HepG2 (cell line): ENCODE data around the gene ADAMTS2. TPM values are rescaled to one million over a fixed set of nuclear protein-coding genes. Genes with fewer than 3 reads are reported as not detected.

Source experiments
- FOXK2 ChIP-seq: fragments of 450-650 bp; IDR thresholded peaks from 2 replicates; pipeline ENCODE4 v1.6.1; 2016
- GABPA ChIP-seq, 2 experiments: IDR thresholded peaks; 2 replicates each; pipeline ENCODE4 v1.6.1; 2011 to 2016; ENCODE audit warnings: low read depth in 2 of 2, low read length in 1 of 2, missing biosample characterization in 1 of 2, missing genetic modification characterization in 1 of 2
- GTF3A ChIP-seq: sonication (generic); formaldehyde crosslinking; conservative IDR thresholded peaks from 2 replicates; pipeline ENCODE4 v1.4.0; 2020; ENCODE audit warnings: mild to moderate bottlenecking, missing genetic modification reagents
- GZF1 ChIP-seq: sonication (generic); formaldehyde crosslinking; IDR thresholded peaks from 2 replicates; pipeline ENCODE4 v1.5.1; 2020; ENCODE audit warnings: mild to moderate bottlenecking, missing genetic modification reagents
- JARID2 ChIP-seq: sonication (generic); formaldehyde crosslinking; IDR thresholded peaks from 2 replicates; pipeline ENCODE4 v1.8.1; 2023; ENCODE audit warnings: missing genetic modification reagents, inconsistent platforms; ENCODE audit not compliant: insufficient replicate concordance
- POGZ ChIP-seq: sonication (generic); formaldehyde crosslinking; IDR thresholded peaks from 2 replicates; pipeline ENCODE4 v1.4.0; 2020; ENCODE audit warnings: mild to moderate bottlenecking, missing genetic modification reagents
- ZNF382 ChIP-seq: sonication (generic); formaldehyde crosslinking; IDR thresholded peaks from 2 replicates; pipeline ENCODE4 v1.5.0; 2020; ENCODE audit warnings: missing genetic modification reagents, mild to moderate bottlenecking, borderline replicate concordance
- ZSCAN30 ChIP-seq: sonication (generic); formaldehyde crosslinking; IDR thresholded peaks from 2 replicates; pipeline ENCODE4 v1.5.0; 2020; ENCODE audit warnings: mild to moderate bottlenecking, missing genetic modification reagents
- polyA plus RNA-seq, 8 experiments: library from polyadenylated mRNA; depleted of rRNA in 3 of 8; stranded (reverse) in 7 of 8; unstranded in 1 of 8; fragments of >200 nt; fragmentation: Illumina TruSeq in 4 of 8; extraction: Trizol in 4 of 8; gene quantifications; 2 replicates each; pipeline versions ENCODE4 v1.2.1 to v1.2.3, GENCODE V29; 2011 to 2016; ENCODE audit warnings: low read depth in 4 of 8, missing spikeins in 1 of 8, mixed read lengths in 1 of 8; ENCODE audit not compliant: insufficient read depth in 1 of 8
- total RNA-seq, 5 experiments: library from RNA; depleted of rRNA; stranded (reverse); fragments of >200 nt; fragmentation: Illumina TruSeq; extraction: Trizol; gene quantifications; 2 replicates each; pipeline ENCODE4 v1.2.3, GENCODE V29; 2016; ENCODE audit warnings: low read depth in 1 of 5
- TF ChIP-seq, protein P1 (sequence below): sonication (generic); formaldehyde crosslinking; IDR thresholded peaks from 2 replicates; pipeline ENCODE4 v1.5.0; 2020; ENCODE audit warnings: missing genetic modification reagents, mild to moderate bottlenecking, borderline replicate concordance
- TF ChIP-seq, protein P2 (sequence below): sonication (generic); formaldehyde crosslinking; IDR thresholded peaks from 2 replicates; pipeline ENCODE4 v1.4.0; 2020; ENCODE audit warnings: mild to moderate bottlenecking, missing genetic modification reagents
- TF ChIP-seq, protein P3 (sequence below): IDR thresholded peaks from 2 replicates; pipeline ENCODE4 v1.6.1; 2018; ENCODE audit warnings: missing genetic modification reagents, mild to moderate bottlenecking, missing compliant biosample characterization
- TF ChIP-seq, protein P4 (sequence below): sonication (generic); formaldehyde crosslinking; IDR thresholded peaks from 2 replicates; pipeline ENCODE4 v1.5.0; 2020; ENCODE audit warnings: mild to moderate bottlenecking, missing genetic modification reagents
- TF ChIP-seq, protein P5 (sequence below): sonication (generic); formaldehyde crosslinking; IDR thresholded peaks from 2 replicates; pipeline ENCODE4 v1.4.0; 2020; ENCODE audit warnings: missing genetic modification reagents

The ADAMTS2 gene
- total and polyA plus RNA-seq, 2 of the 13 experiments (the other 11 are each of a cell fraction or from before 2014, with no cell fraction given) = 0.24 to 3.5 TPM

DNA sequence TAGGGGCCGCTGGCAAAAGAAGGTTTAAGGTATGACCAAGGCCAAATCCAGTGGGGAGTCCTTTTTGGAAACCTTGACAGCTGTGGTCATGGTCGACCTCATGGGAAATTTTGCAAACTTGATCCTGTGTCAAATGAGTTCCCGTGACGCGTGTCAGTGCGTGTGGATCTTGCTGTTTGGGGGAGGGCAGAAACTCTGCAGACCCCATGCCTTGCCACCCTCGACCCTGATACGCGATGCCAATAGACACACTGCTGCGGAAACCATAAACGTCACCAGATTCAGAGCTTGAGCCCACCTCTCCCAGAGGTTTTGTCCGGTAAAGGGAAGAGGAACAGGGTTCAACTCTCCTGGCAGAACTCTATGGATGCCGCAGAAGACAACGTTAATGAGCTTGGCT, 104.7 kb downstream of the ADAMTS2 start (continued):
- TF ChIP-seq, protein P1, sequence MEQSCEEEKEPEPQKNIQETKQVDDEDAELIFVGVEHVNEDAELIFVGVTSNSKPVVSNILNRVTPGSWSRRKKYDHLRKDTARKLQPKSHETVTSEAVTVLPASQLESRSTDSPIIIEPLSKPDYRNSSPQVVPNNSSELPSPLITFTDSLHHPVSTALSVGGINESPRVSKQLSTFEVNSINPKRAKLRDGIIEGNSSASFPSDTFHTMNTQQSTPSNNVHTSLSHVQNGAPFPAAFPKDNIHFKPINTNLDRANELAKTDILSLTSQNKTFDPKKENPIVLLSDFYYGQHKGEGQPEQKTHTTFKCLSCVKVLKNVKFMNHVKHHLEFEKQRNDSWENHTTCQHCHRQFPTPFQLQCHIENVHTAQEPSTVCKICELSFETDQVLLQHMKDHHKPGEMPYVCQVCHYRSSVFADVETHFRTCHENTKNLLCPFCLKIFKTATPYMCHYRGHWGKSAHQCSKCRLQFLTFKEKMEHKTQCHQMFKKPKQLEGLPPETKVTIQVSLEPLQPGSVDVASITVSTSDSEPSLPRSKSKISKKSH (CRISPR knock-in tag) = no peak
- TF ChIP-seq GABPA (IDR thresholded peaks at IDR 0.05; ENCODE audit: low read depth, low read length) (no peak), GABPA (CRISPR knock-in tag; IDR thresholded peaks at IDR 0.05; ENCODE audit: low read depth) (no peak), GTF3A (CRISPR knock-in tag) (no peak), GZF1 (CRISPR knock-in tag) (no peak), ZSCAN30 (CRISPR knock-in tag) (no peak), JARID2 (CRISPR knock-in tag) (no peak), FOXK2 (no peak), ZNF382 (CRISPR knock-in tag) (no peak), POGZ (CRISPR knock-in tag) (no peak)
- TF ChIP-seq, protein P2, sequence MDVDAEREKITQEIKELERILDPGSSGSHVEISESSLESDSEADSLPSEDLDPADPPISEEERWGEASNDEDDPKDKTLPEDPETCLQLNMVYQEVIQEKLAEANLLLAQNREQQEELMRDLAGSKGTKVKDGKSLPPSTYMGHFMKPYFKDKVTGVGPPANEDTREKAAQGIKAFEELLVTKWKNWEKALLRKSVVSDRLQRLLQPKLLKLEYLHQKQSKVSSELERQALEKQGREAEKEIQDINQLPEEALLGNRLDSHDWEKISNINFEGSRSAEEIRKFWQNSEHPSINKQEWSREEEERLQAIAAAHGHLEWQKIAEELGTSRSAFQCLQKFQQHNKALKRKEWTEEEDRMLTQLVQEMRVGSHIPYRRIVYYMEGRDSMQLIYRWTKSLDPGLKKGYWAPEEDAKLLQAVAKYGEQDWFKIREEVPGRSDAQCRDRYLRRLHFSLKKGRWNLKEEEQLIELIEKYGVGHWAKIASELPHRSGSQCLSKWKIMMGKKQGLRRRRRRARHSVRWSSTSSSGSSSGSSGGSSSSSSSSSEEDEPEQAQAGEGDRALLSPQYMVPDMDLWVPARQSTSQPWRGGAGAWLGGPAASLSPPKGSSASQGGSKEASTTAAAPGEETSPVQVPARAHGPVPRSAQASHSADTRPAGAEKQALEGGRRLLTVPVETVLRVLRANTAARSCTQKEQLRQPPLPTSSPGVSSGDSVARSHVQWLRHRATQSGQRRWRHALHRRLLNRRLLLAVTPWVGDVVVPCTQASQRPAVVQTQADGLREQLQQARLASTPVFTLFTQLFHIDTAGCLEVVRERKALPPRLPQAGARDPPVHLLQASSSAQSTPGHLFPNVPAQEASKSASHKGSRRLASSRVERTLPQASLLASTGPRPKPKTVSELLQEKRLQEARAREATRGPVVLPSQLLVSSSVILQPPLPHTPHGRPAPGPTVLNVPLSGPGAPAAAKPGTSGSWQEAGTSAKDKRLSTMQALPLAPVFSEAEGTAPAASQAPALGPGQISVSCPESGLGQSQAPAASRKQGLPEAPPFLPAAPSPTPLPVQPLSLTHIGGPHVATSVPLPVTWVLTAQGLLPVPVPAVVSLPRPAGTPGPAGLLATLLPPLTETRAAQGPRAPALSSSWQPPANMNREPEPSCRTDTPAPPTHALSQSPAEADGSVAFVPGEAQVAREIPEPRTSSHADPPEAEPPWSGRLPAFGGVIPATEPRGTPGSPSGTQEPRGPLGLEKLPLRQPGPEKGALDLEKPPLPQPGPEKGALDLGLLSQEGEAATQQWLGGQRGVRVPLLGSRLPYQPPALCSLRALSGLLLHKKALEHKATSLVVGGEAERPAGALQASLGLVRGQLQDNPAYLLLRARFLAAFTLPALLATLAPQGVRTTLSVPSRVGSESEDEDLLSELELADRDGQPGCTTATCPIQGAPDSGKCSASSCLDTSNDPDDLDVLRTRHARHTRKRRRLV (CRISPR knock-in tag) = no peak
- TF ChIP-seq, protein P3, sequence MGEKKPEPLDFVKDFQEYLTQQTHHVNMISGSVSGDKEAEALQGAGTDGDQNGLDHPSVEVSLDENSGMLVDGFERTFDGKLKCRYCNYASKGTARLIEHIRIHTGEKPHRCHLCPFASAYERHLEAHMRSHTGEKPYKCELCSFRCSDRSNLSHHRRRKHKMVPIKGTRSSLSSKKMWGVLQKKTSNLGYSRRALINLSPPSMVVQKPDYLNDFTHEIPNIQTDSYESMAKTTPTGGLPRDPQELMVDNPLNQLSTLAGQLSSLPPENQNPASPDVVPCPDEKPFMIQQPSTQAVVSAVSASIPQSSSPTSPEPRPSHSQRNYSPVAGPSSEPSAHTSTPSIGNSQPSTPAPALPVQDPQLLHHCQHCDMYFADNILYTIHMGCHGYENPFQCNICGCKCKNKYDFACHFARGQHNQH (CRISPR knock-in tag) = no peak
- TF ChIP-seq, protein P4, sequence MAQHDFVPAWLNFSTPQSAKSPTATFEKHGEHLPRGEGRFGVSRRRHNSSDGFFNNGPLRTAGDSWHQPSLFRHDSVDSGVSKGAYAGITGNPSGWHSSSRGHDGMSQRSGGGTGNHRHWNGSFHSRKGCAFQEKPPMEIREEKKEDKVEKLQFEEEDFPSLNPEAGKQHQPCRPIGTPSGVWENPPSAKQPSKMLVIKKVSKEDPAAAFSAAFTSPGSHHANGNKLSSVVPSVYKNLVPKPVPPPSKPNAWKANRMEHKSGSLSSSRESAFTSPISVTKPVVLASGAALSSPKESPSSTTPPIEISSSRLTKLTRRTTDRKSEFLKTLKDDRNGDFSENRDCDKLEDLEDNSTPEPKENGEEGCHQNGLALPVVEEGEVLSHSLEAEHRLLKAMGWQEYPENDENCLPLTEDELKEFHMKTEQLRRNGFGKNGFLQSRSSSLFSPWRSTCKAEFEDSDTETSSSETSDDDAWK (CRISPR knock-in tag) = no peak
- TF ChIP-seq, protein P5, sequence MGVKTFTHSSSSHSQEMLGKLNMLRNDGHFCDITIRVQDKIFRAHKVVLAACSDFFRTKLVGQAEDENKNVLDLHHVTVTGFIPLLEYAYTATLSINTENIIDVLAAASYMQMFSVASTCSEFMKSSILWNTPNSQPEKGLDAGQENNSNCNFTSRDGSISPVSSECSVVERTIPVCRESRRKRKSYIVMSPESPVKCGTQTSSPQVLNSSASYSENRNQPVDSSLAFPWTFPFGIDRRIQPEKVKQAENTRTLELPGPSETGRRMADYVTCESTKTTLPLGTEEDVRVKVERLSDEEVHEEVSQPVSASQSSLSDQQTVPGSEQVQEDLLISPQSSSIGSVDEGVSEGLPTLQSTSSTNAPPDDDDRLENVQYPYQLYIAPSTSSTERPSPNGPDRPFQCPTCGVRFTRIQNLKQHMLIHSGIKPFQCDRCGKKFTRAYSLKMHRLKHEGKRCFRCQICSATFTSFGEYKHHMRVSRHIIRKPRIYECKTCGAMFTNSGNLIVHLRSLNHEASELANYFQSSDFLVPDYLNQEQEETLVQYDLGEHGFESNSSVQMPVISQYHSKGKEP (CRISPR knock-in tag) = no peak
